NCI-H748 (cell line): ENCODE results near the gene APH1B.
"Not testable (repeated sequence)": the region's sequence is repeated elsewhere in the genome, so short reads cannot be mapped to it uniquely, and the experiment has no call there.

Experiments
- DNase-seq: peaks from one replicate; lab custom pipeline; 2025; ENCODE audit not compliant: unreplicated experiment; lab: John Stamatoyannopoulos, UW

Gene APH1B

DNA sequence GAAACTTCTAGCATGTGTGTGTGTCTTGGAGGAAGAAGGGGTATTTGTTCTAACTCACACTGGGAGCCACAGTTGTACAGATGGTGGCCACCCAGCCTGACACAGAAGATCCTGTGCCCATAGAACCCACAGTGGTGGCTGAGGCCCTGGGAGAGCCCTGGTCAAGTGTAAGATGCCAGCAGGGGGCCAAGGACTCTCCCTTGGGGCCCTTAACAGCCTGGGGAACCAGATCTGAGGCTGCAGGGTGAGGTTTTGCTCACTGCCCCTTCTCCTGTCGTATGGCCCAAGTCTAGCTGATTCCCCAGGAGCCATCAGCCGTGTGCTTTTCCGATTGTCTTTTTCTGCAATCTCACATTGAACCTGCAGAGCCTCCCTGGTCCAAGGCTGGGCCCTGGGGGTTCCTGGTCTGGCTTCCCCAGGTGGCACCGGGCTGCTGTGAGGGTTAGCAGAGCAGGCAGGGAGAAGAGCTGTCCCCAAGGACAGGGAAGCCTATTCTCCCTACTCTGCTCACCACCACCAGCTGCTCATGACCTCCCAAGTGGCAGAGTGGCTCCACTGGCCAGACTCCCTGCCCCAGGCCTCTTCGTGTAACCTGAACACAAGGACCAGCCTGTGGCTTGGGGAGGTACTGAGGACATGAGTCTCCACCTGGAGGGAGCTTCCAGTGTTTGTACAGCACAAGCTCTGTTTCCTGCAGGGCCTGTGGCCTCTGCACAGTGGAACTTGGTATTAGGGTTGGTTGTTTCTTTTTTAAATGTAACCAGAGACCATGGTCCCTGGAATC is 52.4 kb downstream of the APH1B start:
- no peak for DNase-seq

DNA sequence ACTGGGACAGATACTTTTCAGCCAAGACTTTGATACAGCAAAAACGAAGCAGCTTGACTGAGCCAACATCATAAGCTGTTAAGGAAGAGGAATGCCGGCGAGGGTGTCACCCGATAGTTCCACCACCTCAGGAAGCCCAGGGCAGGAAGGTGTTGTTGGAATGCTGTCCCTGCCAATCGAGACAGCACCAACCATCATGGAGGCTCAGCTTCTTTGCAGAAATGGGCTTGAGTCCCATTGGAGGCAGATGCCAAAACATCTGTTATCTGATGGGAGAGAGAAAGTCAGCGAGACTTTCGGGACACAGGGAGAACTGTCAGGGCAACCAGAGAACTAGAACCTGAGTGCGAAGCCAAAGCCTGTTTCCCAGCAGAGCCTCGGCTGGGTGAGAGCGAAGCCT is 53.5 kb downstream of the APH1B start:
- no peak for DNase-seq

DNA sequence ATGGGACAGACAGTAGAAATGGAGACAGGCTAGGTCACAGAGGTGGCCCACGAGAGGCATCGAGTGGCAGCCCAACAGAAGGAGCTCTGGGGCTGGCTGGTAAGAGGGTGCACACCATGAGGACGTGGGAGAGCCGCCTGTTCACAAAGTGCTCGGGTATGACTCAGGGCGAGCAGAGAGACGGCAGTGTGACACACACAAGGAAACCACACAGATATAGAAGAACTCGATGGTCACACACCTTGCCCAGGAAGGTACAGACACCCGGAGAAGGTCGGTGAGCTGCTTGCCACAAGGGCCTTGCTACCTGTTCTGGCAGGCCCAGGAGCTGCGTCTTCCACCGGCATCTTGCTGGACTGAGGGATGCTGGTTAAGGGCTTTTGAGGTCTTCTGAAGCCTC is 54.1 kb downstream of the APH1B start:
- DNase-seq: no peak

DNA sequence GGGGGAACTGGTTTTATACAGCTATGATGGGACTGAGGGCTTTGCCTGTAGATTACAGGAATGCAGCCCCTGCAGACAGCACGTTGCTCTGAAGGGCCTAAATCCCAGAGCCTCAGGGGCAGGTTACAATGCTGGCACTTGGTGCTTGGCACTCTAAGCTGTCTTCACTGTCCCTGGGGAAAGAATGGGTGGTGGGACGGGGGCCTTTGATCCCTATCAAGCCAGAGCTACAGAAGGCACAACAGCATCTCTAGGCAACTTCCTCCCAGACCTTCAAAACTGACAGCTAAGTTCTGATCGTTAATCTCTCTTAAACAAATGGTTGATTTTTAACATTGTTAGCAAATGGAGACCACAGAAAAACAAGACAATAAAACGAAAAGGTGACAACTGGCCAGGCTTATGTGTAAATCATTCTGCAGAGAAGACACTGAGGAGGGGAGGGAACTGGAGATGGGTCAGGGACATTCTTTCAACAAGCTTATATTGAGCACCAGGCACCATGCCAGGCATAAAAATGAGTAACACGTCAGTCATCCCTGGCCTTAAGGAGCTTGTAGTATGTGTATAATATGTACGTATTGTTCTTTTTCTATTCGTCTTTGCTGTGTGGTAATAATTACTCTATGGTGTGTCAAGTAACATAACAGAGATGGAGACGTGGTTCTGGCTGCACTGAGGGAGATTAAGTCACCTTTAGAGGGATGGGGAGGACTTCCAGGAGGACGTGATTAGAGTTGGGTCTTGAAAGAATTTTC is 55.1 kb downstream of the APH1B start:
- DNase-seq: no peak

DNA sequence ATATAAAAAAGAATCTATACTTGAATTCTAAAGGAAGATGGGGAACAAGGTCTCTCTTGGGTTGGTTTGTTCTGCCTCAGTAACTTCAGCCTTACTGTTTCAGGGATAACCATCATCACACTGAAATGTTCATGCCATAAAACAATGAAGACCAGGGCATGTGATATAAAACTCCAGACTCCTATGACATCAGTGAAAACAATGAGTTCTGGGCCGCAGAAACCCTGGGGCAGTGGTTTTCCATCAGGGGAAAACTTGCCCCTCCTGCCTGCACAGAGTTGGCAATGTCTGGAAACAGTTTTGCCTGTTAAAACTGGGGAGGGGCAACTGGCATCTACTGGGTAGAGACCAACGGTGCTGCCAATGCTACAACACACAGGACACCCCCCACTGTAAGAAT is 57.4 kb downstream of the APH1B start:
- DNase-seq: no peak

DNA sequence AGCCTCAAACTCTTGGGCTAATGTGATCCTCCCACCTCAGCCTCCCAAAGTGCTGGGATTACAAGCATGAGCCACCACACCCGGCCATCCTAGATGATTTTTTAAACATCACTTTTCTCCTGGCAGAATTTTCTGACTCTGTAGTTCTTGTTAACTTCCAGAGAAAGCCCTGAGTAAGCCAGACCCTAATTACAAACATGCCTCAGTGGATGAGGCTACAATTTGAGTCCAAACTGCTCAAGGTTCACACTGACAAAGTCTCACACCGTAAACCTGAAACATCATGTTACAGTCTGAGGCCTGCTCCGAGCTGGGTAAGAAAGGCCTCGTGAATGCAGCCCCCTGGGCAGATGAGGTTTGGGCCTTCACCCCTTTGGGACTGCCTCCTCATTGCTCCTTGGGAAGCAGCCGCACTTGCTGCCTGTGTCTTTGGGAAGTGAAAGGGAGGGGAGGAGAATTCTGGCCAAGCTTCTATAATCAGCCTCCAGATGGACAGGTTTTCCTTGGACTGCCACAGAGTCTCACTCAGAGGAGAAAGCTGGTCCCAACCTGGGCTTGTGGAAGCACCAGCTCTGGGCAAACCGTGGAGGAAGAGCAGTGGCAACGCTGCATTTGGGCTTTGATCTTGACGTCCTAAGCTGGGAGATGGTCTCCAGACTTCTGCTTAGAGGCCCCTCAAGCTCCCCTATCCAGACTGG is 58.3 kb downstream of the APH1B start:
- no peak for DNase-seq

DNA sequence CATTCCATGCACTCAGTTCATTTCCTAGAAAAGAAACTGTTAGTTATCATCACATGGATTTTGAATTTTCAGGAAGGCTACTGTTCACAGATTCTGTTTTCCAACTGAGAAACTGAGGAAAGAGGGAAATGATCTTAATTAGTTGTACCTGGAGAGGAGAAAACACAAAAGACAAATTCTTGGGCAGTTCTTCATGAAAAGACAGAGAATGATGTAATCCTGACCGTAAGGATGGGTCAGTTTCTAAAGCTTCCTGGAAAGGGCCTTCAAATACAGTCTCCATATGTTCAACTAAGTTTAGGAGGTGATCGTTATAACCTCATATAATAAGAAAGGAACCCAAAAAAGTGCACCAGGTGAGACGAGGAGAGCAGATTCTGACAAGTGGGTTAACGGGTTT is 59.6 kb downstream of the APH1B start:
- no peak for DNase-seq

DNA sequence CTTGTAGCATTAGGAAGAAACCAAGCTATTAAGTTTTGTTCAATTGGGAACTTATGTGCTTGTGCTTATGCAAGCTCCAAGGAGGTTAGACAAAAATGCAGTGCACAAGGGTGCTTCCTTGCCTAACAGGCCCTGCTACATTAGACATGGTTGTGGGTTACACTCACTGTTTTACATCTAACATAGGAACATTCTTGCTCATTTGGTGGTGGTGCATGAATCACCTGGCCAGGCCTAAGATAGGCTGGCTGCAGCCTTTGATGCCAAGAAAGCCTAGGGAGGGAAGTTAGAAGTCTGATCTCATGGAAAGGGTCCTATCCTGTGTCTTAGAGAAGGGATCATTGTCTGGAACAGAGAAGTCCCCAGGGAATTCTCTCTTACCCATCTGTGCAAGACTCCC is 60.8 kb downstream of the APH1B start:
- no peak for DNase-seq

DNA sequence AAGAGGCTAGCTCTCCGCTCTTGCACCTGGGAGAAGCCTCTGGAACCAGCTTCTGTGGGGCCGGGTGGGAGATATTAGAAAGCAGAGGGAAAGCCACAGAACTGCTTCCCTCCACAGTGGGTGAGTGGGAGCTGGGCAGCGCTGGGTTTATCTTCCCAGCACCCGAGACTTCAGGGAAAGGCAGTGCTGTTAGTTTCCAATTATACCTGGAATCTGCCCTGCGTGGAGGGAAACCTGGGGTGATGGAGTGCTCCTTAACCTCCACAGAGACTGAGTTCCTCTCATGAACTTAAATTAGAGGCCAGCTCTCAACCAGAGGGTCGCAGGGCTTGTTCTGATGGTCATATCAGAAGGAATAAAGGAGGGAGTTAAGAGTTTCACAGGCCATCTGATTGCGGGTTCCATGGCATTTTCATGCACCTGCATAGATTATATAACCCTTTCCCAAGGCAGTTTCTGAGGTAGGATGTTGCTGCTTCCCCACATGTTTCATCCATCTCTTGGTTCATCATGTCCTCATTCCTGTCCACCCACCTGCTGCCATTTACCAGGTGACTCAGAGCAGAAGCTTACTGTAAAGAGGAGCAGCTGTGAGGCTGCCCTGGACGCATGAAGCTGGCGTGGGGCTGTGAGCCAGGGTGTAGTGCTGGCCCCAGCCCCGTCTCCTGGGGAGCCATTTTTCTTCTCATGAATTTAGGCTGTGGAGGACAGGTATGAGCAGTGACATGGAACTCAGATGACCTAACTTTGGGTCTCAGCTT is 61.8 kb downstream of the APH1B start:
- no peak for DNase-seq

DNA sequence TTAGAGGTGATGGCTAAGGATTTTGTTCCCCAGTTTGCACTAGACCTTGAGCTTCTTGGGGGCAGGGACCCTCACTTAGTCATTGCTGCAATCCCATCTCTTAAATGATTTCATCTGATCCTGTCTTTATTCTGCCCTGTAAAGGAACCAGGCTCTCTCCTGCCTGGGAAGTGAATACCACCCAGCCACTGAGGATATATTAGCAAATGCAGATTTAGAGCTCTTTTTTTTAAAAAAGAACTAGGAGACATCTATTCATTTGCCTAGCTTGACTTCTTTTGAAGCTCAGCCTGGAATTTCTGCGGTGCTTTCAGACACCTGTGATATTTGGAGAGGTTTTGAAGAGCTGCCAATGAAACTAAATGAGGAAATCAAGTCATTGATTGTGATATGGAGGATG is 62.4 kb downstream of the APH1B start:
- no peak for DNase-seq

DNA sequence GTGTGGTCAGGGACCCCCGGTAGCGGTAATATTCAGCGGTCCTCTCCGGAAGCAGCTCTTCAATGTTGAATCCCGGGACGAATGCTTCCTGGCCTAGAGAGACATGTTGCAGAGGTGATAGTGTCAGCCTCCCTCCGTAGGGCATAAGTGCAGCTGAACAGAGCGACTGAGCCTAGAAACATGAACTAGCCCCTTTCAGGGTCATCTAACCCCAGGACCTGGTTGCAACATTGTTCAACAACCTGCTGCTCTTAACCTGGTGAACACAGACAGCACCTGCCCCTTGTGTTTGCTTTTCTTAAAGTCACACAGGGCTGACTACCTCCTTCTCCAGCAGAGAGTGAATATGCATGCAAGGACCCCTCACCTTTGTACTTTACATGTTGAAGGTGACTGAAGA is 62.9 kb downstream of the APH1B start:
- DNase-seq: no peak

DNA sequence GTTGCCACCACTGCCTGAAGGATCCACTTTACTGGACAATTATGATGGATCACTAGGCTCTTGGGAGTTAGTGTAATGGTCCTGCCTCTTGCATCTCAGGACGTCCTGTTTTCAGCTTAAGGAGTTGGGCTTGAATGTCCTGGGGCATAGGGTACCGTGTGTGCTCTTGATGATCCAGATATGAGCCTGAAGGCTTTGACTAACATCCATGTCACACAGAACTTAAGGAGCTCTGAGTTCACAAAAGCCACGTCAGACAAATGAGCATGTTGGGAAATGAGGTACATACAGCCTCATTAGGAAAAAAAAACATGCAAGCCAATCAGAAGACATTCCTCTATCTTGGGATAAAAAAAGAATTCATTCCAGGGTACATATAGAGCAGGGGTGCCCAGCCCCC is 63.5 kb downstream of the APH1B start:
- DNase-seq: no peak

DNA sequence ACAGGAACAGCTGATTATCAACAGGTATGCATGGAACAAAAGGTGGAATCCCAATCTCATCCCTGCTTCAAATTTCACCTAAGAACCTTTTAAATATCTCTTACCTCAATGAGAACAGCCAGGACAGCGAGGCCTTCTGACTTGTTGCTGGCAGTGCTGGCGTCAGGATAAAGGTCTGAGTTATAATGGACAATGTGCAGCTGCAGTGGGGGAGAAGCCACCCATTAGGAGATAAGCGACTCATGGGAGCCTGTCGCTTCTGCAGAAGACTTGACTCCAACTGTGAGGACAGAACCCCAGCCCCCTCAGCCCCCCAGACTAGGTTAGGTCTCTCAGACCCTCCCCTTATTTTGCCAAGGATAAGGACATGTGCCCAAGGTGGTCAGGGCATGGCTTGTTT is 64.5 kb downstream of the APH1B start:
- no peak for DNase-seq

DNA sequence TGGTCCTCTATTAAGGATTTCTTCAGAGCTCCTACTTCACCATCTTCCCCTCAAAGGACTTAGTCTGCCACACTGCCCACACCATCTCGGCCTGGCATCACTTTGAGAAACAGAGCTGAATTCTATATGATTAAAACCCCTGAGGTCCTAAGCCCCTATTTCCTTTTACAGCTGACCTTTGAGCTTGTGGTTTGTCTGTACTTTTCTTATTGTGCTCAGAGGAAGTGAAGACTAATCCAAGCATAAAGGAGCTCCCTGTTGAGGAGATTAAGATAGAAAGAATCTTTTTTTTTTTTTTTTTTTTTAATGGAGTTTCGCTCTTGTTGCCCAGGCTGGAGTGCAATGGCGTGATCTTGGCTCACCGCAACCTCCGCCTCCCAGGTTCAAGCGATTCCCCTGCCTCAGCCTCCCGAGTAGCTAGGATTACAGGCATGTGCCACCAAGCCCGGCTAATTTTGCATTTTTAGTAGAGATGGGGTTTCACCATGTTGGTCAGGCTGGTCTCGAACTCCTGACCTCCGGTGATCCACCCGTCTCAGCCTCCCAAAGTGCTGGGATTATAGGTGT is 65.7 kb downstream of the APH1B start:
- not testable (repeated sequence) for DNase-seq

DNA sequence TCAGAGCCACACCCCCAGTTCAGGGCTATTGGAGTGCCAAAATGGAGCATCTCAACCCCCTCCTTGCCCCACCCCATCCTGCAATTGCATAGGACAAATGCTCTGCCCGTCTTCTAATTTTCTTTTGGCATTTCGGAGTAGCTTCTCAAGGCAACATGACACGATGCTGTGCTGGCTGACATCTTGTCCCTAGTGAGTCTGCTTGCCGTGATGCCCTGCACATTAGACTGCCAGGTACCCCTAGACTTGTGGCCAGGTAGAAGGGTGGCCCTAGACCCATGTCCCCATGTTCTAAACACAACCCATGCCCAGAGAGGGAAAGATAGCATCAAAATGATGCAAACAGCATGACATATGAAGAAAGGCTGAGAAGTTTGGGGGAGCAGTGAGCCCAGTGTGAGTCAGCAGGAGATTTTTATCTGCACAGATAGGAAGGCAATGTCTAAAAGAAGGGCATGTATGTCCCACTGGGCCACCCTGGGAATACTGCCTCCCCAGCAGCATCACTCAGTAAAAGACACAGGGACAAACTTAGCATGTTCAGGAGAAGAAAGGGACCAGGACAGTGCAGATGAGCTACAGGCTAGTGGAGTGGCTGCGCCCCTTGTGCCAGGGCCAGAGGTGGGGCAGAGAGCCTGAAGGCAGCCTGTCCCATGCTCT is 67.5 kb downstream of the APH1B start:
- no peak for DNase-seq

DNA sequence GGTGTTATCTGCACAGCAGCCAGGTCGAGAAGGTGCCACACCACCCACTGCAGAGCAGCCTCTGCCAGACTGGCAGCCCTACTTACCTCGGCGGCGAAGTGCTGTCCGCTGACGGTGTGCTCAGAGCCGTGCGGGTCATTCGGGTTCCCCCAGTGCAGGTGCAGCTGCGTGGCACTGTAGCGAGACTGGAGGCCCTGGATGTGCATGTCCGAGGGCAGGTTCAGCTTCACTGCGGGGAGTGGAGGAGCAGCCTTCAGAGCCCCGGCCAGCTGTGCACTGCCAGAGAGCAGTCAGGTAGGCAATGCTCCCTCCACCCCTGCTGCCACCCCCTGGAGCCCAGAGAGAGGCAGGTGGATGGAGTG is 68.0 kb downstream of the APH1B start:
- DNase-seq: no peak

DNA sequence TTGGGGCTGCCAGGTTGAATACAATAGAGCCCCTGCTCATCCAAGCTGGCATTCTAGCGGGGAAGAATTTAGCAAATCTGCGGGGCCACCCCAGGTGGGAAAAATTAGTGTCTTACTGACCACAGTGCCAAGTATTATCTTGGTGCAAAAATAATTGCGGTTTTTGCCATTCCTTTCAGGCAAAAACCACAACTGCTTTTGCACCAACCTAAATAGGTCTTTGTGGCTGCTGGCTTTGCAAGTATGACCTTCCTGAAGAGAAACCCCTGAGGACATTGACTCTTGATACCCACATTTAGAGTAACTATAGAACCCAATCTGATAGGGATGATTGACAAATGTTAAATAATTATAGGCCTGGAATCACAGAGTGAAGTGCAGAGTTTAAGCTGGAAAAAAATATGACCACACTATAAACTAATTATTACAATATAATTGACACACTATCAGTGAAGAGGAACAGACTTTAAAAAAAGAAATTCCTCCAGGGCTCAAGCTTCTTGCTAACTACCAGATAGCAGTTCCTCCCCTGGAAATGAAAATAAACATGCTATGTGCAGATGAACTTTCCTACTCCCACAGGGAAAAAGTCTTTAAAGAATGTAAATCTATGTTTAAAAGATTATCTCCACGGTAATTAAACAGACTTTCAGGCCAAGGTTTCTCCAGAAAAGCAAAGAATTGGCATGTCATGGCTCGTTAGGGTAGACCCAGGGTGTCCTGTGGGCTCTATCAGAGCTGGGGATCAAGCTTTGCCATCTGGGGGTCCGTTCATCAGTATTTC is 69.9 kb downstream of the APH1B start:
- no peak for DNase-seq

DNA sequence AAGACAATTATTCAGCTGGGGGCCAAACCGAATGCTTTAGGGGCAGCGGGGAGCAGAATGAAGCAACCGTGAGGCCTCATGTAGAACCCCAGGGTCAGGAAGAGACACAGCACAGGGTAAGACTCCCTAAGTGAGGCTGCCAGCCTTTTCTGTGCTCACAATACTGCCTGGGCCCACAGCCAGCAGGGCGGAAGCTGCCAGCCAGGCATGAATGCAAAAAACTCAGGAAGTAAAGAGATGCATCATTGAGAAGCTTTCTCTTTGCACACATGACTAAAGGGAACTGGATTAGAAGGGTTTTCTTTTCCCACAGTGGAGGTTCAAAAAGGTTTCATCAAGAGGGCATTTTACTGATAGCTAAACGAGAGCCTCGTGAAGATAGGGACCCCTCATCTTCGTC is 71.0 kb downstream of the APH1B start:
- no peak for DNase-seq

DNA sequence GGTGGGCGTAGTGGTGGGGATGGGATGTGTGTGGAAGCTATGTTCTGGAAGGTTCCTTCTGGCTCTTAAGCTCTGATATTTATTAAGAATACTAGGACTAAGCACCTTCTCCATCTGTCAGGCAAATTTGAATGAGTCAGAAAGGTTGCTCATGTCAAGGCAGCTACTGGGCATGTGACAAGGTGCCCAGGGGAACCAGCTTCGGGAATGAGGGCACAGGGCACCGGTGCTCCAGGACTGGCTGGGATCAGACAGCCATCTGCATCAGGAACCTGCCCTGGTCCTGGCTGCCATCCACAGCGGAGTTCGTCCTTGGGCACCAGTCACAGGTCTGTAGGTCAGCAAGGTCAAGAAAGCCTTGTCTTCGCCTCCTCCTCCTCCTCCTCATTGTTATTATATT is 71.8 kb downstream of the APH1B start:
- DNase-seq: no peak

DNA sequence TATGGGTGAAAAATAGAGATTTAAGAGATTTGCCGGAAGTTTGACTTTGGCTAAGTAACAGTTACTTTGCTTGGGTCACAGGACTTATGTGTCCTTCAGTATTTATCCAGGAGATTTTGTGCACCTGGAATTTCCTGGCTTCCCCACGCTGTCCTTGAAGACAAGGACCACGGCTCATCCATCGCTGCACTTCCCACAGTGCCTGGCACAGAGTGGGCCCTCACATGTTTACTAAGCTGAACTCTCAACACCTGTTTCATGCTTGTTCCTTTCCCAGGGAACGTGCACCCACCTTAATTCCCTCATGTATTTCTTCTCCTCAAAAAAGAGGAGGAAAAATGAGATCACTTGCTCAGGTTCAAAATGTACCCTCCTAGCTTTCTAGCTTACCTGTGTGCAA is 72.2 kb downstream of the APH1B start:
- DNase-seq: no peak
